Measurements from ENCODE around the gene WDR45B. TPM values are rescaled to one million over a fixed set of nuclear protein-coding genes. Genes with fewer than 3 reads are reported as not detected.

Gene WDR45B
- total RNA-seq, 4 donors from 2014 or later: 85.1 to 104 (median 89.3) TPM

DNA sequence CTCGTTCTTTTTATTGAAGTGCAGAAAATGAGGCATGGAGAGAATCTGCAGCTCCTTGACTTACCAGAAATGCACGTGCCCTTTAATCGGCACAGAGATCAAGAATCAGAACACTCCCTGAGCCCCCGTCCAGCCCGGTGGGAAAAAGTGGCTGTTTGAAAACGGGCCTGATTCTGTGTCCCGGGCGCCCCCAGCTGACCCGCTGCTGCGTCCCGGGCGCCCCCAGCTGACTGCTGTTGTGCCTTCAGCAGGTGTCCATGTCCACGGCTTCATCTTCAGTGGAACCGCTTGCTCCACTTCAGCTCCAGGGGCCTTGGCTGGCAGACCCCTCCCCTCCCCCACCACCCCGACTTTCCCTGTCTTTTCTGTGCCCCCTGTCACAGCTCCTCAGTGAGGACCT is 81.0 kb downstream of the WDR45B start:
- no peak overlapping the region for H3K4me3 ChIP-seq
- no peak for DNase-seq
- intact Hi-C loops (cut with DNase I): no loop called here
- H3K27me3 ChIP-seq: no peaks in the 10 kb centered on the region
- H3K27ac ChIP-seq: no peak overlapping the region
- H3K36me3 ChIP-seq: peaks cover 7 to 89% (median 10%) of the 10 kb centered on the region in 3 donors
- no peaks in the 10 kb centered on the region for H3K9me3 ChIP-seq
- H3K4me1 ChIP-seq: peaks cover 0 to 25% (median 2%) of the 10 kb centered on the region in 3 donors
- TF ChIP-seq, protein P1, sequence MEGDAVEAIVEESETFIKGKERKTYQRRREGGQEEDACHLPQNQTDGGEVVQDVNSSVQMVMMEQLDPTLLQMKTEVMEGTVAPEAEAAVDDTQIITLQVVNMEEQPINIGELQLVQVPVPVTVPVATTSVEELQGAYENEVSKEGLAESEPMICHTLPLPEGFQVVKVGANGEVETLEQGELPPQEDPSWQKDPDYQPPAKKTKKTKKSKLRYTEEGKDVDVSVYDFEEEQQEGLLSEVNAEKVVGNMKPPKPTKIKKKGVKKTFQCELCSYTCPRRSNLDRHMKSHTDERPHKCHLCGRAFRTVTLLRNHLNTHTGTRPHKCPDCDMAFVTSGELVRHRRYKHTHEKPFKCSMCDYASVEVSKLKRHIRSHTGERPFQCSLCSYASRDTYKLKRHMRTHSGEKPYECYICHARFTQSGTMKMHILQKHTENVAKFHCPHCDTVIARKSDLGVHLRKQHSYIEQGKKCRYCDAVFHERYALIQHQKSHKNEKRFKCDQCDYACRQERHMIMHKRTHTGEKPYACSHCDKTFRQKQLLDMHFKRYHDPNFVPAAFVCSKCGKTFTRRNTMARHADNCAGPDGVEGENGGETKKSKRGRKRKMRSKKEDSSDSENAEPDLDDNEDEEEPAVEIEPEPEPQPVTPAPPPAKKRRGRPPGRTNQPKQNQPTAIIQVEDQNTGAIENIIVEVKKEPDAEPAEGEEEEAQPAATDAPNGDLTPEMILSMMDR (IDR thresholded peaks at IDR 0.05): no peak
- 87 to 97% methylated on average over 6 to 15 of the region's 15 CpGs for WGBS, 2 donors

DNA sequence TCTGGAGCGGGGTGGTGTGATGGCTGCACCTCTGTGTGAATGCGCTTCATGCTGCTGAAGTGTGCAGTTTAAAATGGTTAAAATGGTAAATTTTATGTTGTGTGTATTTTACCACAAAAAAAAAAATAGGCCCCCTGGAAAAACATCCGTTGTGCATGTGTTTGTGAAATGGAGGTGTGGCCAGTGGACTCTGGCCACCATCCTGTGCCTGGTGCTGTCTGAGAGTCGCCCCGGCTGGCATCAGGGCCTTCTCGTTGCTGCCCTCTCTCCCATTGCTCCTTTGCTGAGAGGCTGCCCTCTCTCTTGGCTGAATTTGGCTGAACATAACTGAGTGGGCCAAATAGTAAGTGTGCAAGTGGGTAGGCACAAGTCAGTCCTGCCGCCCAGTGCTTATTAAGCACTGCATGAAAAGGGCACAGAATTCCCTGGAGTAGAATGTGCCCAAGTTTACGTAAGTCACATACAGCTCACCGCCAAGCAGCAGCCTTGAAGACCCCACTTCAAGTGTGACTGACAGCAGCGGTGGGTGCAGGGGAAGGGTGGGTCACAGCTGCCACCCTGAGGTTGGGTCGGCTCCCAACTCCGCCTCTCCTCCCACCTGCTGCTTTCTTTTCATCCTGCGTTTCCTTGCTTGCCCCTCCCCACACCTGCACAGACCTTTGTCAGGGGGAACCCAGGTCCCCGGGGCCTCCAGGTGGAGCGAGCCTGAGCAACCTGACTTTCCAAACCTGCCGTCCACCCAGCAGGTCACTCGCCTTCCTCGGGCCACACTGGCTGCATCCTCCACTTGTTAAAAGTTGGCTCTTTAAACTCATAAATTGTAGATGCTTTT is 81.9 kb downstream of the WDR45B start:
- Histone ChIP-seq H3K9me3 (no peaks in the 10 kb centered on the region), H3K4me1 (peaks cover 0 to 34% (median 5%) of the 10 kb centered on the region in 3 donors), H3K36me3 (peaks cover 4 to 80% (median 7%) of the 10 kb centered on the region in 3 donors), H3K27me3 (no peaks in the 10 kb centered on the region), H3K4me3 (no peak overlapping the region), H3K27ac (no peak overlapping the region)
- 84 to 87% methylated on average over 15 to 16 of the region's 18 CpGs for WGBS, 2 donors
- TF ChIP-seq, protein P1 (IDR thresholded peaks at IDR 0.05): no peak
- TF ChIP-seq POLR2A (IDR thresholded peaks at IDR 0.05): no peak
- no peak for DNase-seq
- intact Hi-C loops (cut with DNase I): no loop called here

DNA sequence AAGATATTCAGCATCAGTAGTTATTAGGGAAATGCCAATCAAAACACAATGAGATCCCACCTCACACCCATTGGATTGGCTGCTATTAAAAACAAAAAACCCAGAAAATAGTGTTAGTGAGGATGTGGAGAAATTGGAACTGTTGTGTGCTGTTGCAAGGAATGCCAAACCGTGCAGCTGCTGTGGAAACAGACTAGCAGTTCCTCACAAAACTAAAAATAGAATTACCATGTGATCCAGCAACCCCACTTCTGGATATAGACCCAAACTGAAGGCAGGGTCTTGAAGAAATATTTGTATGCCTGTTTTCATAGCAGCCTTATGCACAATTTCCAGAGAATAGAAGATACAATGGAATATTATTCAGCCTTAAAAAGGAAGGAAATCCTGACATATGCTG is 82.7 kb downstream of the WDR45B start:
- Histone ChIP-seq H3K27me3 (no peaks in the 10 kb centered on the region), H3K4me1 (peaks cover 0 to 40% (median 5%) of the 10 kb centered on the region in 3 donors), H3K4me3 (no peak overlapping the region), H3K36me3 (peaks cover 4 to 72% (median 7%) of the 10 kb centered on the region in 3 donors), H3K9me3 (no peaks in the 10 kb centered on the region), H3K27ac (no peak overlapping the region)
- TF ChIP-seq, protein P1 (IDR thresholded peaks at IDR 0.05): no peak
- no peak for TF ChIP-seq POLR2A (IDR thresholded peaks at IDR 0.05)
- WGBS, 2 donors: 60 to 65% methylated on average over 1 of the region's 1 CpG
- DNase-seq: no peak
- intact Hi-C loops (cut with DNase I): no loop called here

Small RNAs within 50 kb of the gene (small RNA-seq; reads per million reads assigned to genes)
- gene MIR4525: 0 reads per million in 4 donors

Other genes starting within 250 kb of the WDR45B start
- 10 to 100 TPM; 10.6 to 42.0 (median 12.9) TPM for gene HEXD, start 230.1 kb downstream of the WDR45B start, total RNA-seq
- 10 to 100 TPM; 11.9 to 26.7 (median 19.4) TPM for gene OGFOD3, start 229.9 kb downstream of the WDR45B start, total RNA-seq
- gene CYBC1, start 197.7 kb downstream of the WDR45B start, total RNA-seq: 10 to 100 TPM; 31.7 to 74.3 (median 51.1) TPM
- gene NARF, start 189.7 kb downstream of the WDR45B start, total RNA-seq: 10 to 100 TPM; 33.2 to 47.5 (median 40.2) TPM
- 10 to 100 TPM; 26.3 to 38.2 (median 34.5) TPM for gene FOXK2, start 128.7 kb downstream of the WDR45B start, total RNA-seq
- gene RAB40B, start 50.3 kb upstream of the WDR45B start, total RNA-seq: 10 to 100 TPM in 2 of 4 donors, 1 to 10 TPM in 2; 3.4 to 20.8 (median 9.8) TPM
- gene FN3KRP, start 68.3 kb upstream of the WDR45B start, total RNA-seq: 10 to 100 TPM in 2 of 4 donors, 1 to 10 TPM in 2; 9.1 to 13.5 (median 10.2) TPM
- 10 to 100 TPM in 1 of 4 donors, 1 to 10 TPM in 1, under 1 TPM in 1, not detected in 1; 0.44 to 10.2 (median 2.3) TPM for gene FN3K, start 87.2 kb upstream of the WDR45B start, total RNA-seq
- gene TBCD, start 103.6 kb upstream of the WDR45B start, total RNA-seq: 10 to 100 TPM; 38.8 to 58.3 (median 55.0) TPM
- gene ZNF750, start 191.6 kb upstream of the WDR45B start, total RNA-seq: 100 to 1,000 TPM in 2 of 4 donors, 10 to 100 TPM in 2; 55.4 to 253 (median 96.8) TPM